Naive thymus-derived CD4-positive, alpha-beta T cell (primary cell): ENCODE data around the gene SYT2. TPM values are rescaled to one million over a fixed set of nuclear protein-coding genes. Genes with fewer than 3 reads are reported as not detected.
"Not testable (repeated sequence)": the region's sequence is repeated elsewhere in the genome, so short reads cannot be mapped to it uniquely, and the experiment has no call there.

Experiments
- ATAC-seq: fragments of 150-1000 bp; cut with Tn5 transposase; 2 replicates; pipeline ENCODE4 v1.10.0; 2021; ENCODE audit warnings: mild to moderate bottlenecking, moderate library complexity
- CTCF ChIA-PET: fragments of 350-600 bp; sonication (Branson Sonifier 250); formaldehyde crosslinking; loops from one replicate; lab custom pipeline; 2021; ENCODE audit warnings: antibody characterized with exemption; lab: Charles Lee
- POLR2A ChIA-PET: fragments of 350-600 bp; sonication (Branson Sonifier 250); formaldehyde crosslinking; loops from one replicate; lab custom pipeline; 2021; ENCODE audit warnings: antibody characterized with exemption, inconsistent platforms; lab: Charles Lee
- DNase-seq, 9 donors: peaks; one replicate each; pipeline versions ENCODE4 v3.0.0 to v3.0.0-alpha.2; 2020 to 2022; ENCODE audit warnings: mixed read lengths in 1 of 9
- H3K27ac ChIP-seq: one replicate; pipeline ENCODE4 v1.7.0; 2013; ENCODE audit warnings: mild to moderate bottlenecking, low read depth, low read length, moderate library complexity
- H3K27me3 ChIP-seq, 2 donors: one replicate each; pipeline ENCODE4 v1.7.0; 2013; ENCODE audit warnings: low read length in 2 of 2, mild to moderate bottlenecking in 2 of 2, moderate library complexity in 2 of 2; ENCODE audit not compliant: control insufficient read depth in 2 of 2, insufficient read depth in 2 of 2
- H3K36me3 ChIP-seq, 3 experiments: 1 replicate in 2 of 3; 2 replicates in 1 of 3; pipeline ENCODE4 v1.7.0; 2013; ENCODE audit warnings: low read length in 3 of 3, mild to moderate bottlenecking in 3 of 3, moderate library complexity in 1 of 3; ENCODE audit not compliant: insufficient read depth in 3 of 3, control insufficient read depth in 2 of 3
- H3K4me1 ChIP-seq, 2 donors: one replicate each; pipeline ENCODE4 v1.7.0; 2013; ENCODE audit warnings: low read length in 2 of 2, mild to moderate bottlenecking in 2 of 2, moderate library complexity in 1 of 2; ENCODE audit not compliant: control insufficient read depth in 2 of 2, insufficient read depth in 2 of 2
- H3K4me3 ChIP-seq: 2 replicates; pipeline ENCODE4 v1.7.0; 2013; ENCODE audit warnings: mild to moderate bottlenecking, low read length
- H3K9me3 ChIP-seq, 3 experiments: 1 replicate in 2 of 3; 2 replicates in 1 of 3; pipeline ENCODE4 v1.7.0; 2013; ENCODE audit warnings: low read length in 3 of 3; ENCODE audit not compliant: control insufficient read depth in 2 of 3
- H3K27ac Mint-ChIP-seq, 9 donors: one replicate each; pipeline ENCODE4 v1.8.0; 2020 to 2022; ENCODE audit warnings: mixed read lengths in 9 of 9, mild to moderate bottlenecking in 8 of 9, moderate library complexity in 5 of 9, inconsistent platforms in 2 of 9
- H3K27me3 Mint-ChIP-seq, 5 donors: one replicate each; pipeline ENCODE4 v1.8.0; 2021 to 2022; ENCODE audit warnings: mixed read lengths in 5 of 5, mild to moderate bottlenecking in 1 of 5
- H3K36me3 Mint-ChIP-seq, 5 donors: one replicate each; pipeline ENCODE4 v1.8.0; 2020 to 2022; ENCODE audit warnings: mixed read lengths in 5 of 5, mild to moderate bottlenecking in 3 of 5, inconsistent platforms in 1 of 5
- H3K4me1 Mint-ChIP-seq, 7 donors: one replicate each; pipeline ENCODE4 v1.8.0; 2020 to 2022; ENCODE audit warnings: mixed read lengths in 7 of 7, mild to moderate bottlenecking in 3 of 7, inconsistent platforms in 1 of 7
- H3K4me3 Mint-ChIP-seq, 10 donors: one replicate each; pipeline ENCODE4 v1.8.0; 2020 to 2022; ENCODE audit warnings: mild to moderate bottlenecking in 10 of 10, mixed read lengths in 10 of 10, moderate library complexity in 6 of 10, inconsistent platforms in 2 of 10
- H3K9me3 Mint-ChIP-seq, 11 donors: one replicate each; pipeline ENCODE4 v1.8.0; 2020 to 2022; ENCODE audit warnings: mixed read lengths in 11 of 11, mild to moderate bottlenecking in 4 of 11, inconsistent platforms in 1 of 11, moderate library complexity in 1 of 11
- intact Hi-C, 2 donors: fragments of 100-400 bp; cut with micrococcal nuclease; formaldehyde crosslinking; loops; one replicate each; pipeline ENCODE4 v1.15.1; 2023
- polyA plus RNA-seq, 2 donors: library from polyadenylated mRNA; unstranded; fragments of 300-500 nt; fragmentation: Illumina TruSeq; gene quantifications; one replicate each; pipeline ENCODE4 v1.2.3, GENCODE V29; 2021
- total RNA-seq, 6 experiments: library from RNA in 5 of 6; stranded (reverse) in 5 of 6; gene quantifications; 1 replicate in 5 of 6; 2 replicates in 1 of 6; pipeline ENCODE4 v1.2.3 and lab custom pipeline; 2021 to 2026

Gene SYT2
- total and polyA plus RNA-seq, 7 experiments from 2014 or later, result 0.02 TPM; not detected in 6

DNA sequence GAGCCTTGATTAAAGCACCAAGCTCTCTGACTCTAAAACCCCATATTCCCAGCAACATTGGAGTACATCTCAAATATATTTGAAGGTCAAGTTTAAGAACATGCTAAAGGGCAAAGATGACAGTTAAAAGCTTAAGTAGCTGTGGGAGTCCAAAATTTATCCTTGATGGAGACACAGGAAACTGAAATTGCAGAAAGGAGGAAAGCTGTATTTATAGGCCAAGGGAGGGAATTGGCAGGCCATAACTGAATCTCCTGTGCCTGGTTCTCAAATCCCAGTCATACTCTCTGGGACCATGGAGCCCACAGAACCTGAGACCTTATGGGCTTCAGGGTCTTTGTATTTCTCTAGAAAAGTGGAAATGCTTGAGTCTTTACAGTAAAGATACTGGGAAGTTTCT lies 167.8 kb downstream of the SYT2 start:
- POLR2A ChIA-PET, CTCF ChIA-PET, intact Hi-C loops, H3K9me3 ChIP-seq, H3K27ac ChIP-seq, H3K27ac Mint-ChIP-seq, H3K36me3 ChIP-seq, H3K4me1 ChIP-seq, H3K9me3 Mint-ChIP-seq, H3K4me3 ChIP-seq, H3K27me3 Mint-ChIP-seq, ATAC-seq, H3K27me3 ChIP-seq, H3K4me3 Mint-ChIP-seq, DNase-seq: not testable (repeated sequence)
- Mint-ChIP-seq H3K36me3 (peaks cover 0 to 19% (median 5%) of the 10 kb centered on the region in 5 donors), H3K4me1 (peaks cover 0 to 14% (median 0%) of the 10 kb centered on the region in 7 donors)

DNA sequence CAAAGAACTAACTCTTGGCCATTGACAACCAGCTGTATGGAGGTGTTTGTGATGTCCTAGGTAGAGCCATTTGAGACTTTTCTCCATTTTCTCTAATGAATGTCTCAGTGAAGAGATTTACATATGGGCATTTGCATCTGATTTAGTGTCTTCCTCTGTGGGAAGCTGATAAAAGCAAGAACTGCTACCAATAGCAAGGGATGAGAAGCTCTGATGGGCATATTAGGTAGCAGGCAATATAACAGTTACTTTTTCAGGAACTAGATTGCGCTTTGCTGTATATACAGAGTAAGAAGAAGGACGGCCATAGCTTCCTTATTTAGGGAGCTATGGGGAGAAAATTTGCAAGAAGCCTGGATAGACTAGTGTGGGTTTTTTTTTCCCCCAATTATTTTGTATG lies 169.4 kb downstream of the SYT2 start:
- ATAC-seq, intact Hi-C loops, POLR2A ChIA-PET, H3K4me3 ChIP-seq, DNase-seq, H3K27ac Mint-ChIP-seq, H3K4me1 Mint-ChIP-seq, H3K4me1 ChIP-seq, H3K4me3 Mint-ChIP-seq, H3K27me3 ChIP-seq, H3K9me3 Mint-ChIP-seq, H3K27me3 Mint-ChIP-seq, H3K36me3 ChIP-seq, H3K27ac ChIP-seq, H3K9me3 ChIP-seq: not testable (repeated sequence)
- CTCF ChIA-PET, result interaction anchor here (0.8 kb wide), 1 partner anchor 1514 kb away, joined by 3 read pairs; no protein-coding TSS in a partner anchor
- peaks cover 0 to 19% (median 5%) of the 10 kb centered on the region in 5 donors for H3K36me3 Mint-ChIP-seq

Other genes starting within 250 kb of the SYT2 start
- 100 to 1,000 TPM in 1 of 5 experiments, 10 to 100 TPM in 4; 55.2 to 105 (median 70.1) TPM for gene KDM5B, start 98.0 kb upstream of the SYT2 start, total RNA-seq
- gene KDM5B, start 98.0 kb upstream of the SYT2 start, polyA plus RNA-seq, result 10 to 100 TPM; 16.1 to 18.3 TPM
- gene PCAT6, start 100.5 kb upstream of the SYT2 start, total RNA-seq, result 1 to 10 TPM in 2 of 5 experiments, under 1 TPM in 2, not detected in 1; 0.70 to 1.5 (median 0.94) TPM
- gene PCAT6, start 100.5 kb upstream of the SYT2 start, polyA plus RNA-seq, result not detected
- gene RABIF, start 178.7 kb upstream of the SYT2 start, total RNA-seq, result 10 to 100 TPM; 11.6 to 17.1 (median 14.5) TPM
- 10 to 100 TPM; 18.2 to 24.9 TPM for gene RABIF, start 178.7 kb upstream of the SYT2 start, polyA plus RNA-seq
- gene KLHL12, start 216.8 kb upstream of the SYT2 start, total RNA-seq, result 10 to 100 TPM; 15.6 to 28.0 (median 24.5) TPM
- gene KLHL12, start 216.8 kb upstream of the SYT2 start, polyA plus RNA-seq, result 10 to 100 TPM; 12.1 to 18.3 TPM
- gene ADIPOR1, start 247.9 kb upstream of the SYT2 start, total RNA-seq, result 10 to 100 TPM; 51.9 to 84.5 (median 69.6) TPM
- 10 to 100 TPM; 56.8 to 93.8 TPM for gene ADIPOR1, start 247.9 kb upstream of the SYT2 start, polyA plus RNA-seq